Astrocyte of the hippocampus (primary cell): ENCODE measurements around the gene DCAF15.

Experiments used
- DNase-seq: peaks from one replicate; pipeline ENCODE4 v3.0.0; 2011; ENCODE audit warnings: low read depth, low spot score

DCAF15 gene

DNA sequence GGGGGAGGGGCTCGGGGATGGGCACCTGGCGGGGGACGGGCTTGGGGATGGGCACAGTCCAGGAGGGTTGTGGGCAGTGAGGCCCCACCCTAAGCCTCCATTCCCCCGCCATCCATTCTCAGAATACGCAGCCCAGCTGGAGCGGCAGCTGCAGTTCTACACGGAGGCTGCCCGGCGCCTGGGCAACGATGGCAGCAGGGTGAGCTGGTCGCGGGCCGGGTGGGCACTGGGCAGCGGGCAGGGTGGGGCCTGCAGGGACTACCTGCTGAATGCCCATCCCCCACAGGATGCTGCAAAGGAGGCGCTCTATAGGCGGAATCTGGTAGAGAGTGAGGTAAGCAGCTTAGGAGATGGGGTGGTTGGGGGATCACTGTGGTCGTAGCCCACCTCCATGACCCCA is 22.4 kb upstream of the DCAF15 start:
- DNase-seq, result no peak

DNA sequence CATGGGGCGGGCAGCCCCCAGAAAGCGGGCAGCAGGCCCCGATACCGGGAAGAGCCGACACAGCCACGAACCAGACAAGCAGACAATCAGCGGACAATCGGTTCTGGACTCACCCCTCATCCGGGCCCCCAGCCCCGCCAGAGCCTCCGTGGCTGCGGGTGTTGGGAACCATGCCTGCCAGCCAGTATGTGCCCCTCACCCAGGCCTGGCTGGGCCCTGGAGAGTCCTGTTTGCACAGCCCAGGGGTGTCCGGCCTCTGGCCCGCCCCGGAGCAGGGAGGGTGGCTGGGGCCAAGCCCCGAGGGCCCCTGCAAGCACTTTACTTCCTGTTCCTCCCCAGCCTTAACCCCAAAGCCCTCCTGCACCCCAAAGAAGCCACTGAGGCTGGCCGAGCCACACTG is 21.9 kb upstream of the DCAF15 start:
- DNase-seq, result no peak

DNA sequence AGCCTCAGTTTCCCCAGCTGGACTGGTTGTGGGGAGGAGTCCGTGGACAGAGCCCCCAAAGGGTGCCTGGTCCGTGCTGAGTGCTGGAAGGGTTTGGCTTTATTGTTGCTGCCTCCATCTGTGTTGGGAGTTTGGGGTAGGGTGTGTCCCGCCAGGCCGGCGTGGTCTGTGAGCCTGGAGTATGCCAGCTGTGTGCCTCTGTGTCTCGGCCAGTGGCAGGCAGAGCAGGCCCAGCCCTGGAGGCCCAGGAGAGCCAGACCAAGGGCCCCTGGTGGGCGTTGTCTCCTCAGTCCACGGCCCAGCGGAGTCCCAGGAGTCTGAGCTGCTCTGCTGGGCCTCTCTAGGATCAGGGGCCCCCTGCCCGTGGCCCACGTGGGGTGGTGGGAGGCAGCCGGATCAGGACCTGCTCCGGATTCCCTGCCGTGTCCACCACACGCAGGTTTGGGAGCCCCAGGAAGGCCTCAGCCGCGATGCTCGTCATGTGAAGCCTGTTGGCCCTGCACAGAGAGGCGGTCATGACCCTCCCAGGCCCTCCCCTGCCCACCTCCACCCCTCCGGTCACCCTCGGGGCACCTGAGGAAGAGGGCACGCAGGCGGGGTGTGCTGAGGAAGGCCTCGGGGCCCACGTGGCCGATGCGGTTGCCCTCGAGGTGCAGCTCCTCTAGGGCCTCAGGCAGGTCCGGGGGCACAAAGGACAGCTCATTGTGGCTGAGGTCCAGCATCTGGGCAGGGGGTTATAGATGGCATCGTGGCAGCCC is 20.7 kb upstream of the DCAF15 start:
- DNase-seq, result no peak

DNA sequence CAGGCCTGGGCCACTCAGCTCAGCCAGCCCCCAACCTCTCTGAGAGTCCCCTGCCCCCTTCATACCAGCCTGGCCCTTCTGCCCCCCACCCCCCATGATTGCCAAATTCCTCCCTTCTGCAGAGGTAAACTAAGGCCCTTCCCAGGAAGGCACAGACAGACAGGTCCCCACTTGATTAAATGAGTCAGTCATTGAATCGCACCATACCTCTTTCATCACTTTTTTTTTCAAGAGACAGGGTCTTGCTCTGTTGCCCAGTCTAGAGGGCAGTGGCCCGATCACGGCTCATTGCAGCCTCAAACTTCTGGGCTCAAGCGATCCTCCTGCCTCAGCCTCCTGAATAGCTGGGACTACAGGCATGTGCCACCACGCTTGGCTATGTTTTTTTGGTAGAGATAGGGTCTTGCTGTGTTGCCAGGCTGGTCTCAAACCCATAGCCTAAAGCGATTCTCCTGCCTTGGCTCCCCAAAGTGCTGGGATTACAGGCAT is 20.1 kb upstream of the DCAF15 start:
- DNase-seq, result no peak

DNA sequence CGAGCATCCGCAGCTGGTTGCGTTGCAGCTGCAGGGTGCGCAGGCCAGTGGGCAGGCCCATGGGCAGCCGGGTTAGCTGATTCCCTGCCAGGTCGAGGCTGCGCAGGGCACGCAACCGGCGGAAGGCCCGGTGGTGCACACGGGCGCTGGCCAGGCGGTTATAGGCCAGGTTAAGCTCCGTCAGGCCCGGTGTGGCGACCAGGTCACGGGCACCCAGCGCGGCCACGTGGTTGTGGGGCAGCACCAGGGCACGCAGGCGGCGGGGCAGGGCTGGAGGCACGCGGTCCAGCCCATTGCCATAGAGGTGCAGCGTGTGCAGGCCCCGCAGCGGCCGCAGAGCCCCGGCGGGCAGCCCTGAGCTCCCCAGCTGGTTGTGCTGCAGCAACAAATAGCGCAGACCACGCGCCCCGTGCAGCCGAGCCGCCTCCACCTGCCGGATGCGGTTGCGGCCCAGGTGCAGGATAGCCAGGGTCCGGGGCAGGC is 19.4 kb upstream of the DCAF15 start:
- no peak for DNase-seq

GRCh38 chr19:13934785-13935109 is 17.6 kb upstream of the DCAF15 start:
- no peak for DNase-seq

- peak; percentile 73 for DNase-seq
Measured at GRCh38 chr19:13935765-13936510, 16.4 kb upstream of the DCAF15 start.

- peak; percentile 62 for DNase-seq
Measured at GRCh38 chr19:13937479-13938300, 14.6 kb upstream of the DCAF15 start.

GRCh38 chr19:13938301-13939064 is 13.8 kb upstream of the DCAF15 start, which contains the start of gene PODNL1:
TSS of gene PODNL1 (minus strand) at chr19:13938417. CDS start at chr19:13938181, 236 bp downstream.
- peak; percentile 93 for DNase-seq

DNA sequence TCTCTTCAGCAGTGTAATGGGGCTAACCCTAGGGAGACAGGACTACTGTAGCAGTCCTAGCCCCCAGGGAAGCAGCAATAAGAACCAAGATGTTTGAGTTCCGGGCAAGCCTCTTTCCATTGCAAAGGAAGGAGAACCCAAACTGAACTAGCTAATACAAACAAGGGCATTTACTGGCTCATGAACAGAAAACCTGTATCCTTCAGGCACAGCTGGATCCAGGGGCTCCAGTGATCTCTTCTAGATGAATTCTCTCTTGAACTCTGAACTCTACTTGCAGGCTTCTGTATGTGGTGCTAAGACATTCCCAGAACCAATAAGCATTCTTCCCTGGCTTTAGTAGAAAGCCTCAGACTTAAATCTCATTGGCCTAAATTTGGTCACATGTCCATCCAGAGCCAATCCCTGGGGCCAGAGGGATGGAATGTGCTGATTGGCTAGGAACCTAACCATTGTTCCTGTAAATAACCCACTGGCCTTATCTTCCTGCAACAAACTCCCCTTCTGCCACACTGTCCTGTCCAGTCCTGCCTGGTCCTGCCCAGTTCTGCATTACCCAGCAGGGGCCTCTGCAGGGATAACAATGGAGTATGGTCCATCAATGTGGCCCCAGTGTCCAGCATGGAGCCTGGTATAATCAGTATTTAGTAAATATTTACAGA is 10.2 kb upstream of the DCAF15 start:
- no peak for DNase-seq

- DNase-seq, result no peak
Measured at GRCh38 chr19:13946414-13946813, 5.9 kb upstream of the DCAF15 start.

DNA sequence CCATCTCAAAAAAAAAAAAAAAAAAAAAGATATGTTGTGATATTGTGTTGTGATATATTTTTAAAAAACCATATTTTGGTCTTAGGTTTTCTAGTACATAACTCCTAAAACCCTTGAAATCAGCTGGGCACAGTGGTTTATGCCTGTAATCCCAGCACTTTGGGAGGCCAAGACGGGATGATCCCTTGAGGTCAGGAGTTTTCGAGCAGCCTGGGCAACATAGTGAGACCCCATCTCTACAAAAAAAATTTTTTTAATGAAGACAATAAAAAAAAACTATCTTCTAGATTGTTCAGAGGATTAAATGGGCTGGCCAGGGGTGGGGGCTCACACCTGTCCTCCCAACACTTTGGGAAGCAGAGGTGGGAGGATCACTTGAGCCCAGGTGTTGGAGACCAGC is 1.3 kb upstream of the DCAF15 start:
- DNase-seq, result no peak

- DNase-seq, result no peak
Measured at GRCh38 chr19:13951799-13952153, 533 bp upstream of the DCAF15 start.

GRCh38 chr19:13952931-13953531 is 722 bp downstream of the DCAF15 start:
- peak; percentile 65 for DNase-seq

DNA sequence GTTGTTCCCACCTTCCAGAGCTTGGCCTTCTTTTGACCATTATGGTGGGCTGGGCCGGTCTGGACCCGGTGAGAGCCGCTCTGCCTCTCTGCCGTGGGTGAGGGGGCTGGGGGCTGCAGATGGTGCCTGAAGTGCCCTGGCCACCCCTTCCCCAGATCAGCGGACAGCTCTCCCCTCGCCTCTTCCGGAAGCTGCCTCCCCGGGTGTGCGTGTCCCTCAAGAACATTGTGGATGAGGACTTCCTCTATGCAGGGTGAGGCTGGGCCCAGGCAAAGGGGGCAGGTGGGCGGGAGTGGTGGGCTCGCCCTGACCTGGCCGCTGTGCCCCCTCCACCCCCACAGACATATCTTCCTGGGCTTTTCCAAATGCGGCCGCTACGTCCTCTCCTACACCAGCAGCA is 1.9 kb downstream of the DCAF15 start:
- DNase-seq, result no peak

GRCh38 chr19:13955662-13956364 is 3.5 kb downstream of the DCAF15 start:
- DNase-seq, result no peak

GRCh38 chr19:13956365-13956744 is 4.0 kb downstream of the DCAF15 start:
- no peak for DNase-seq

- no peak for DNase-seq
Measured at GRCh38 chr19:13957051-13957450, 4.7 kb downstream of the DCAF15 start.

GRCh38 chr19:13958043-13958442 is 5.7 kb downstream of the DCAF15 start:
- DNase-seq, result no peak
